OCI-LY3 (cell line): ENCODE data around the gene DENND1A.
"Not testable (repeated sequence)": the region's sequence is repeated elsewhere in the genome, so short reads cannot be mapped to it uniquely, and the experiment has no call there.

Source experiments
- H2AFZ ChIP-seq: fragments of 200-600, 300-600 bp; shearing (Covaris generic); 2 replicates; pipeline ENCODE4 v1.6.0; 2014; ENCODE audit warnings: antibody characterized with exemption, low read depth, low read length
- H3K27ac ChIP-seq: fragments of 200-600, 300-600 bp; sonication (generic); 2 replicates; pipeline ENCODE4 v1.5.1; 2014; ENCODE audit warnings: mild to moderate bottlenecking, low read length, moderate library complexity, mixed read lengths
- H3K27me3 ChIP-seq: fragments of 200-600, 300-600 bp; sonication (generic); 2 replicates; pipeline ENCODE4 v1.6.1; 2014; ENCODE audit warnings: low read depth, low read length, mixed read lengths
- H3K36me3 ChIP-seq: fragments of 200-600, 300-600 bp; sonication (generic); replicated peaks from 2 replicates; pipeline ENCODE3; 2014; ENCODE audit warnings: low read depth, low read length, mixed read lengths
- H3K4me1 ChIP-seq: fragments of 300-600, 200-600 bp; sonication (generic); 2 replicates; pipeline ENCODE4 v1.6.1; 2014; ENCODE audit warnings: low read length, mixed read lengths
- H3K4me2 ChIP-seq: fragments of 200-600, 300-600 bp; sonication (generic); 2 replicates; pipeline ENCODE4 v1.6.1; 2014; ENCODE audit warnings: low read length, mixed read lengths
- H3K4me3 ChIP-seq: fragments of 300-600, 200-600 bp; sonication (generic); 2 replicates; pipeline ENCODE4 v1.5.1; 2014; ENCODE audit warnings: antibody characterized with exemption, mild to moderate bottlenecking, low read length, moderate library complexity
- H3K79me2 ChIP-seq: fragments of 300-600, 200-600 bp; shearing (Covaris generic); 2 replicates; pipeline ENCODE4 v1.6.1; 2014; ENCODE audit warnings: mild to moderate bottlenecking, low read length, mixed read lengths
- H3K9ac ChIP-seq: fragments of 300-600, 200-600 bp; shearing (Covaris generic); 2 replicates; pipeline ENCODE4 v1.6.0; 2014; ENCODE audit warnings: mild to moderate bottlenecking, low read length, moderate library complexity
- H3K9me3 ChIP-seq: fragments of 200-600, 300-600 bp; shearing (Covaris generic); 2 replicates; pipeline ENCODE4 v1.6.1; 2014; ENCODE audit warnings: low read length, mixed read lengths; ENCODE audit not compliant: insufficient read depth
- H4K20me1 ChIP-seq: fragments of 200-600, 300-600 bp; sonication (generic); 2 replicates; pipeline ENCODE4 v1.6.1; 2016; ENCODE audit warnings: low read length, mixed read lengths; ENCODE audit not compliant: insufficient read depth
- CTCF ChIP-seq: fragments of 200-600, 300-600 bp; sonication (generic); IDR thresholded peaks from 2 replicates; pipeline ENCODE4 v1.5.1; 2014; ENCODE audit warnings: antibody characterized with exemption, low read length, low read depth
- EZH2phosphoT487 ChIP-seq: fragments of 200-600 bp; shearing (Covaris generic); IDR thresholded peaks from 2 replicates; pipeline ENCODE4 v1.6.1; 2018; ENCODE audit warnings: antibody characterized with exemption, mixed run types, low read depth

DENND1A gene

GRCh38 chr9:123432331-123433236 lies 497.3 kb downstream of the DENND1A start:
- H3K4me3 ChIP-seq = no peak overlapping the region
- H3K9me3 ChIP-seq = no peaks in the 10 kb centered on the region
- 0 out of 2 replicates have a peak, but pooled peaks cover 2% of the 10 kb centered on the region for H4K20me1 ChIP-seq
- H3K4me2 ChIP-seq = no peak overlapping the region
- no peak overlapping the region for H2AFZ ChIP-seq
- peaks cover 28% of the 10 kb centered on the region for H3K36me3 ChIP-seq
- TF ChIP-seq CTCF (no peak), EZH2phosphoT487 (no peak)
- H3K4me1 ChIP-seq = no peaks in the 10 kb centered on the region
- H3K79me2 ChIP-seq = no peaks in the 10 kb centered on the region
- no peak overlapping the region for H3K27ac ChIP-seq
- no peaks in the 10 kb centered on the region for H3K27me3 ChIP-seq
- H3K9ac ChIP-seq = no peak overlapping the region

- H3K27me3 ChIP-seq = no peaks in the 10 kb centered on the region
- peaks cover 7% of the 10 kb centered on the region for H3K4me1 ChIP-seq
- no peak overlapping the region for H3K27ac ChIP-seq
- H3K9ac ChIP-seq = no peak overlapping the region
- no peaks in the 10 kb centered on the region for H3K79me2 ChIP-seq
- no peak overlapping the region for H3K4me3 ChIP-seq
- H2AFZ ChIP-seq = no peak overlapping the region
- no peaks in the 10 kb centered on the region for H3K9me3 ChIP-seq
- no peak for TF ChIP-seq EZH2phosphoT487
- TF ChIP-seq CTCF = no peak
- peaks cover 29% of the 10 kb centered on the region for H3K36me3 ChIP-seq
- no peak overlapping the region for H3K4me2 ChIP-seq
- H4K20me1 ChIP-seq = peaks cover 2% of the 10 kb centered on the region; the same call in 1 of the 2 replicates
Measured at GRCh38 chr9:123431581-123431980, 498.3 kb downstream of the DENND1A start.

- peaks cover 18% of the 10 kb centered on the region for H3K36me3 ChIP-seq
- not testable (repeated sequence) for H2AFZ ChIP-seq, H3K4me2 ChIP-seq, H3K27me3 ChIP-seq, H3K9ac ChIP-seq, H4K20me1 ChIP-seq, H3K27ac ChIP-seq, H3K4me3 ChIP-seq, H3K9me3 ChIP-seq, H3K79me2 ChIP-seq
- peaks cover 12% of the 10 kb centered on the region for H3K4me1 ChIP-seq
Measured at GRCh38 chr9:123428450-123428849, 501.5 kb downstream of the DENND1A start.

- Histone ChIP-seq H3K4me2 (peak overlapping the region; percentile 5; the same call in 1 of the 2 replicates), H3K27ac (no peak overlapping the region; the same call in 1 of the 2 replicates), H3K27me3 (no peaks in the 10 kb centered on the region), H4K20me1 (peaks cover 2% of the 10 kb centered on the region; the same call in 1 of the 2 replicates), H3K9me3 (no peaks in the 10 kb centered on the region), H3K4me3 (no peak overlapping the region), H3K79me2 (no peaks in the 10 kb centered on the region), H2AFZ (no peak overlapping the region), H3K9ac (no peak overlapping the region), H3K4me1 (peaks cover 12% of the 10 kb centered on the region), H3K36me3 (peaks cover 21% of the 10 kb centered on the region)
- TF ChIP-seq EZH2phosphoT487 = no peak
- no peak for TF ChIP-seq CTCF
Measured at GRCh38 chr9:123426406-123426805, 503.5 kb downstream of the DENND1A start.
